Esophagus squamous epithelium (tissue), 4 donors: ENCODE measurements around the gene TMEM236.

ENCODE experiments used
- CTCF ChIP-seq, 6 experiments: fragments of 450-650 bp in 4 of 6; fragments of 200-600 bp in 2 of 6; sonication (generic) in 2 of 6; IDR thresholded peaks; one replicate each; pipeline ENCODE4 v1.5.1; 2016 to 2019; ENCODE audit warnings: antibody characterized with exemption in 6 of 6, mild to moderate bottlenecking in 4 of 6, moderate library complexity in 4 of 6
- POLR2A ChIP-seq, 4 donors: fragments of 450-650 bp; IDR thresholded peaks; one replicate each; pipeline ENCODE4 v1.6.1; 2017; ENCODE audit warnings: antibody characterized with exemption in 4 of 4, mild to moderate bottlenecking in 4 of 4, moderate library complexity in 3 of 4

DNA sequence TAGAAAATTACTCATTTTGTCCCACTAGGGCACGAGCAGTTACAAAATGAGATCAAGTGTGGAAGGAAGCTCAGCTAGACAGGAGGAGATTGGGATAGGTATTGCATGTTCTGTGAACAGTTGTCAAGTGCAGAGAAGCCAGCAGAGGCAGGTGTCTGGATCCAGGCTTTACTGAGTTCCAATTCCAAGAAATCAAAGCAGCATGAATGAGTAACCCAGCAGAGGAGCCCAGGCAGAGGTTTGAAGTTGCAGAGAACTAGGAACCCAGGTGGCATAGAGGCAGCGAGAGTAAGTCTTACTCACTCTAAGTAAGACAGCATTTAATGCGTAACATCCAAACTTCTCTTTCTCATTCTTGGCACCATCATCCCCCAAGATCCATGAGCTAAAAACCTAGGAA is 68.9 kb downstream of the TMEM236 start:
- no peak for TF ChIP-seq CTCF (IDR thresholded peaks at IDR 0.05)
- TF ChIP-seq POLR2A (IDR thresholded peaks at IDR 0.05): no peak
